ENCODE measurements around the gene C1orf159. TPM values are rescaled to one million over a fixed set of nuclear protein-coding genes. Genes with fewer than 3 reads are reported as not detected.

The C1orf159 gene
- total and polyA plus RNA-seq, 2 donors (not counting 1 experiment from before 2014, with no cell fraction given): 23.0 to 25.6 TPM

DNA sequence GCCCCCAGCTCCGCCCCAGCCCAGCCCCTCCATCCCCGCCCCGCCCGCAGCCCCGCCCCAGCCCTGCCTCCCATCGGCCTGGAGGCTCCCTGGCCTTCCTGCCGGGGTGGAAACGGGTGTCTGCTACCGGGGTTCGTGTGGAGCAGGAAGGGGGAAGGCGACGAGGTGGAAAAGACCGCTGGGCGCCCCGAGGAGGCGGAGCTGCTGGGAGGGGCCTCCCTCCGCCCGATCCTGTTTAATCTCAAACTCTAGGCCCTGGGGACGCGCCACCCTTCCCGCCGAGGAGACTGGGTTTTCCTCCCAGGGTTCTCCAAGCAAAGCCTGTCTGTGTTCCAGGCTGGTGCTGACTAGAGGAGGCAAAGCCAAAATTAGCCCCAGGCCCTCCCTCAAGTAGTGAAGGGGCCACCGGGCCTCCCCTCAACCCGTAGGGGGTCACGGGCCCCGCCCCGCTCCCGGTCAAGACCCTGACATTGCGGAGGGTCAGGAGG, 41.6 kb upstream of the C1orf159 start:
- no peaks in the 10 kb centered on the region for H3K27me3 Mint-ChIP-seq
- Histone ChIP-seq H3K36me3 (replicated peaks in 1 of 2; ENCODE audit: control extremely low read depth in 1 of 2, control insufficient read depth in 1 of 2, extremely low read depth in 1 of 2, insufficient read depth in 2 of 2, low read length in 1 of 2) (no peaks in the 10 kb centered on the region), H3K79me2 (ENCODE audit: control insufficient read depth, insufficient read depth, low read length) (no peaks in the 10 kb centered on the region), H3K9me3 (ENCODE audit: control extremely low read depth in 1 of 3, control insufficient read depth in 2 of 3, insufficient read depth in 1 of 3, low read length in 2 of 3) (peaks cover 0 to 30% (median 0%) of the 10 kb centered on the region in 3 donors), H3K4me2 (replicated peaks; ENCODE audit: low read depth, low read length, poor library complexity, severe bottlenecking) (peak overlapping the region; percentile 100), H3K27me3 (replicated peaks in 1 of 4; ENCODE audit: control extremely low read depth in 1 of 4, control insufficient read depth in 3 of 4, insufficient read depth in 4 of 4, low read length in 3 of 4) (no peaks in the 10 kb centered on the region), H4K20me1 (ENCODE audit: control insufficient read depth, insufficient read depth, low read length, poor library complexity, severe bottlenecking) (no peaks in the 10 kb centered on the region), H3K9ac (ENCODE audit: low read length) (peak overlapping the region; percentile 95), H3K4me1 (ENCODE audit: control insufficient read depth in 2 of 2, insufficient read depth in 2 of 2, low read length in 2 of 2) (peaks cover 8 to 23% of the 10 kb centered on the region in 2 donors), H2AFZ (ENCODE audit: insufficient read depth, low read depth, low read length, poor library complexity, severe bottlenecking) (peak overlapping the region; percentile 83), H3K27ac (ENCODE audit: low read length in 2 of 2) (peak overlapping the region; percentile 94 to 97), H3K4me3 (ENCODE audit: control extremely low read depth in 1 of 5, extremely low read depth in 1 of 5, insufficient read depth in 1 of 5, low read depth in 2 of 5, low read length in 4 of 5) (peak overlapping the region; percentile 52 to 93 (median 87))
- peak; percentile 64 for ATAC-seq (ENCODE audit: low read depth)
- H3K27ac Mint-ChIP-seq: peak overlapping the region; percentile 89
- POLR2A ChIA-PET: interaction anchor here (0.6 to 3.7 kb wide), 12 partner anchors 9 to 41 kb away, joined by 3 to 18 read pairs (median 4); no protein-coding TSS in a partner anchor
- peaks cover 5% of the 10 kb centered on the region for H3K4me1 Mint-ChIP-seq
- peak; percentile 74 for DNase-seq
- CTCF ChIA-PET: interaction anchor here (3.0 kb wide), 1 partner anchor 35 kb away, joined by 14 read pairs; no protein-coding TSS in a partner anchor
- TF ChIP-seq, protein P1, sequence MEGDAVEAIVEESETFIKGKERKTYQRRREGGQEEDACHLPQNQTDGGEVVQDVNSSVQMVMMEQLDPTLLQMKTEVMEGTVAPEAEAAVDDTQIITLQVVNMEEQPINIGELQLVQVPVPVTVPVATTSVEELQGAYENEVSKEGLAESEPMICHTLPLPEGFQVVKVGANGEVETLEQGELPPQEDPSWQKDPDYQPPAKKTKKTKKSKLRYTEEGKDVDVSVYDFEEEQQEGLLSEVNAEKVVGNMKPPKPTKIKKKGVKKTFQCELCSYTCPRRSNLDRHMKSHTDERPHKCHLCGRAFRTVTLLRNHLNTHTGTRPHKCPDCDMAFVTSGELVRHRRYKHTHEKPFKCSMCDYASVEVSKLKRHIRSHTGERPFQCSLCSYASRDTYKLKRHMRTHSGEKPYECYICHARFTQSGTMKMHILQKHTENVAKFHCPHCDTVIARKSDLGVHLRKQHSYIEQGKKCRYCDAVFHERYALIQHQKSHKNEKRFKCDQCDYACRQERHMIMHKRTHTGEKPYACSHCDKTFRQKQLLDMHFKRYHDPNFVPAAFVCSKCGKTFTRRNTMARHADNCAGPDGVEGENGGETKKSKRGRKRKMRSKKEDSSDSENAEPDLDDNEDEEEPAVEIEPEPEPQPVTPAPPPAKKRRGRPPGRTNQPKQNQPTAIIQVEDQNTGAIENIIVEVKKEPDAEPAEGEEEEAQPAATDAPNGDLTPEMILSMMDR (IDR thresholded peaks at IDR 0.05): no peak
- no peak for TF ChIP-seq EZH2 (IDR thresholded peaks at IDR 0.05; ENCODE audit: borderline replicate concordance, insufficient read depth, low read depth, low read length, poor library complexity, severe bottlenecking)
- intact Hi-C loops (cut with micrococcal nuclease): loop anchor here (5.0 kb wide), 1 partner anchor 50 kb away; the partner anchor contains the start of gene TNFRSF18
- peaks cover 6% of the 10 kb centered on the region for H3K9me3 Mint-ChIP-seq (ENCODE audit: insufficient read depth)
- peak overlapping the region; percentile 86 for H3K4me3 Mint-ChIP-seq
- 3% methylated on average over 24 of the region's 29 CpGs for WGBS (ENCODE audit: insufficient coverage)

DNA sequence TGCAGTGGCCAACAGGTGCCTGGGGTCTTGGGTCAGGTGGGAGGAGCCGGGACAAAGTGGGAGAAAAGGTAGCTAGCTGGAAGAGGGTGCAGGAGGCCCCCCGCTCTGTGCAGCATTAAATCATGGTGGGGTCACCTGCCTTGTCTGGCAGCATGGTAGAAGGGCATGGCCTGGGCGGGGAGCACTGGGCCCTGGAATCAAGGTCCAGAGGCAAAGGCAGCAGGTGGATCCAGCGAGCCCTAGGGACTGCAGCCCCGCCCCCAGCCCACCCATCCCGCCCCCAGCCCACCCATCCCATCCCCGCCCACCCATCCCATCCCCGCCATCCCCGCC, 41.1 kb upstream of the C1orf159 start:
- POLR2A ChIA-PET: interaction anchor here (1.3 to 3.7 kb wide), 7 partner anchors 9 to 35 kb away, joined by 3 to 18 read pairs (median 6); no protein-coding TSS in a partner anchor
- no peaks in the 10 kb centered on the region for H3K27me3 ChIP-seq (replicated peaks in 1 of 4; ENCODE audit: control extremely low read depth in 1 of 4, control insufficient read depth in 3 of 4, insufficient read depth in 4 of 4, low read length in 3 of 4)
- TF ChIP-seq, protein P1 (IDR thresholded peaks at IDR 0.05): no peak
- TF ChIP-seq EZH2 (IDR thresholded peaks at IDR 0.05; ENCODE audit: borderline replicate concordance, insufficient read depth, low read depth, low read length, poor library complexity, severe bottlenecking): no peak
- peaks cover 0 to 35% (median 0%) of the 10 kb centered on the region in 3 donors for H3K9me3 ChIP-seq (ENCODE audit: control extremely low read depth in 1 of 3, control insufficient read depth in 2 of 3, insufficient read depth in 1 of 3, low read length in 2 of 3)
- DNase-seq (no peak), ATAC-seq (ENCODE audit: low read depth) (peak; percentile 18)
- no peaks in the 10 kb centered on the region for H4K20me1 ChIP-seq (ENCODE audit: control insufficient read depth, insufficient read depth, low read length, poor library complexity, severe bottlenecking)
- H3K9me3 Mint-ChIP-seq (ENCODE audit: insufficient read depth): peaks cover 6% of the 10 kb centered on the region
- peaks cover 5% of the 10 kb centered on the region for H3K4me1 Mint-ChIP-seq
- H3K4me3 ChIP-seq (ENCODE audit: control extremely low read depth in 1 of 5, extremely low read depth in 1 of 5, insufficient read depth in 1 of 5, low read depth in 2 of 5, low read length in 4 of 5): no peak overlapping the region
- H3K79me2 ChIP-seq (ENCODE audit: control insufficient read depth, insufficient read depth, low read length): no peaks in the 10 kb centered on the region
- CTCF ChIA-PET: interaction anchor here (3.0 kb wide), 1 partner anchor 35 kb away, joined by 14 read pairs; no protein-coding TSS in a partner anchor
- H2AFZ ChIP-seq (ENCODE audit: insufficient read depth, low read depth, low read length, poor library complexity, severe bottlenecking): no peak overlapping the region
- H3K27me3 Mint-ChIP-seq: no peaks in the 10 kb centered on the region
- peak overlapping the region; percentile 88 for H3K27ac Mint-ChIP-seq
- H3K4me2 ChIP-seq (replicated peaks; ENCODE audit: low read depth, low read length, poor library complexity, severe bottlenecking): no peak overlapping the region
- no peaks in the 10 kb centered on the region for H3K36me3 ChIP-seq (replicated peaks in 1 of 2; ENCODE audit: control extremely low read depth in 1 of 2, control insufficient read depth in 1 of 2, extremely low read depth in 1 of 2, insufficient read depth in 2 of 2, low read length in 1 of 2)
- intact Hi-C loops (cut with micrococcal nuclease): loop anchor here (5.0 kb wide), 1 partner anchor 50 kb away; the partner anchor contains the start of gene TNFRSF18
- WGBS (ENCODE audit: insufficient coverage): 82% methylated on average over 2 of the region's 9 CpGs
- peak overlapping the region; percentile 82 for H3K4me3 Mint-ChIP-seq
- peaks cover 8 to 23% of the 10 kb centered on the region in 2 donors for H3K4me1 ChIP-seq (ENCODE audit: control insufficient read depth in 2 of 2, insufficient read depth in 2 of 2, low read length in 2 of 2)
- H3K27ac ChIP-seq (ENCODE audit: low read length in 2 of 2): no peak overlapping the region
- no peak overlapping the region for H3K9ac ChIP-seq (ENCODE audit: low read length)
